SK-N-SH (cell line): Measurements from ENCODE around the gene SSNA1. TPM values are rescaled to one million over a fixed set of nuclear protein-coding genes. Genes with fewer than 3 reads are reported as not detected.

Source experiments
- CTCF ChIA-PET: fragments of 300-600, 350-600 bp; formaldehyde crosslinking; extraction: SDS; loops from one replicate; lab custom pipeline; 2021; lab: Yijun Ruan, JAX
- POLR2A ChIA-PET: fragments of 350-600 bp; sonication (Branson Sonifier 250); formaldehyde crosslinking; extraction: SDS; loops from one replicate; lab custom pipeline; 2020; ENCODE audit warnings: antibody characterized with exemption, inconsistent platforms; lab: Yijun Ruan, JAX
- DNase-seq: peaks from one replicate; pipeline ENCODE4 v3.0.0; 2012
- H2AFZ ChIP-seq: fragments of 200-600 bp; sonication (generic); 2 replicates; pipeline ENCODE4 v1.8.1; 2016; ENCODE audit warnings: antibody characterized with exemption, mild to moderate bottlenecking, low read depth
- H3F3A ChIP-seq: fragments of 200-600 bp; sonication (generic); replicated peaks from 2 replicates; pipeline ENCODE3; 2016; ENCODE audit warnings: antibody characterized with exemption, mild to moderate bottlenecking; ENCODE audit not compliant: insufficient read depth
- H3K27ac ChIP-seq, 2 experiments: fragments of 200-500 bp in 1 of 2; fragments of 200-600 bp in 1 of 2; sonication (Bioruptor generic) in 1 of 2; sonication (generic), shearing (Covaris generic) in 1 of 2; 2 replicates each; pipeline versions ENCODE4 v1.5.1 to v1.6.1; 2014 to 2016; ENCODE audit warnings: low read depth in 2 of 2, inconsistent platforms in 1 of 2, low read length in 1 of 2, mild to moderate bottlenecking in 1 of 2, mixed read lengths in 1 of 2
- H3K27me3 ChIP-seq: fragments of 200-600 bp; sonication (generic), shearing (Covaris generic); 2 replicates; pipeline ENCODE4 v1.6.1; 2016; ENCODE audit warnings: mixed run types; ENCODE audit not compliant: insufficient read depth
- H3K36me3 ChIP-seq, 2 experiments: fragments of 200-500 bp in 1 of 2; fragments of 200-600 bp in 1 of 2; sonication (Bioruptor generic) in 1 of 2; sonication (generic) in 1 of 2; replicated peaks in 1 of 2; 2 replicates each; pipeline versions ENCODE3 to v1.5.1; 2014 to 2016; ENCODE audit warnings: low read length in 1 of 2, mild to moderate bottlenecking in 1 of 2; ENCODE audit not compliant: insufficient read depth in 2 of 2, control insufficient read depth in 1 of 2
- H3K4me1 ChIP-seq, 2 experiments: fragments of 200-500 bp in 1 of 2; fragments of 200-600 bp in 1 of 2; sonication (Bioruptor generic) in 1 of 2; sonication (generic), shearing (Covaris generic) in 1 of 2; 2 replicates each; pipeline versions ENCODE4 v1.5.1 to v1.6.1; 2014 to 2016; ENCODE audit warnings: low read depth in 1 of 2, low read length in 1 of 2, mixed run types in 1 of 2; ENCODE audit not compliant: insufficient read depth in 2 of 2, control insufficient read depth in 1 of 2
- H3K4me2 ChIP-seq: fragments of 200-600 bp; sonication (generic), shearing (Covaris generic); 2 replicates; pipeline ENCODE4 v1.6.1; 2017; ENCODE audit warnings: mixed run types
- H3K4me3 ChIP-seq, 2 experiments: fragments of 200-500 bp in 1 of 2; fragments of 200-600 bp in 1 of 2; sonication (Bioruptor generic) in 1 of 2; sonication (generic), shearing (Covaris generic) in 1 of 2; 2 replicates each; pipeline versions ENCODE4 v1.5.1 to v1.8.1; 2014 to 2016; ENCODE audit warnings: low read depth in 2 of 2, inconsistent platforms in 1 of 2, low read length in 1 of 2, mild to moderate bottlenecking in 1 of 2, mixed read lengths in 1 of 2, moderate library complexity in 1 of 2
- H3K79me2 ChIP-seq: fragments of 200-600 bp; sonication (generic); 2 replicates; pipeline ENCODE4 v1.8.1; 2017; ENCODE audit warnings: mild to moderate bottlenecking; ENCODE audit not compliant: insufficient read depth
- H3K9ac ChIP-seq: fragments of 200-600 bp; sonication (generic); 2 replicates; pipeline ENCODE4 v1.6.1; 2017; ENCODE audit warnings: mixed run types
- H3K9me2 ChIP-seq: fragments of 200-600 bp; sonication (generic); 2 replicates; pipeline ENCODE4 v1.6.1; 2017; ENCODE audit warnings: mixed run types
- H3K9me3 ChIP-seq: fragments of 200-600 bp; sonication (generic); 2 replicates; pipeline ENCODE4 v1.6.1; 2017; ENCODE audit warnings: mixed run types, mild to moderate bottlenecking, moderate library complexity
- H4K20me1 ChIP-seq: fragments of 200-600 bp; sonication (generic); 2 replicates; pipeline ENCODE4 v1.6.1; 2017; ENCODE audit warnings: mild to moderate bottlenecking, mixed run types; ENCODE audit not compliant: insufficient read depth
- CHD2 ChIP-seq: fragments of 150-350 bp; IDR thresholded peaks from 2 replicates; pipeline ENCODE4 v1.6.1; 2018; ENCODE audit warnings: low read length; ENCODE audit not compliant: partially characterized antibody
- ELF1 ChIP-seq: IDR thresholded peaks from 2 replicates; pipeline ENCODE4 v1.4.0; 2012
- FOSL2 ChIP-seq: IDR thresholded peaks from 2 replicates; pipeline ENCODE4 v1.4.0; 2012; ENCODE audit warnings: low read depth, mild to moderate bottlenecking, moderate library complexity, borderline replicate concordance
- FOXJ3 ChIP-seq: sonication (generic); formaldehyde crosslinking; IDR thresholded peaks from 2 replicates; pipeline ENCODE4 v1.5.1; 2020; ENCODE audit warnings: mild to moderate bottlenecking, missing genetic modification reagents
- GATA2 ChIP-seq: sonication (generic); formaldehyde crosslinking; IDR thresholded peaks from 2 replicates; pipeline ENCODE4 v1.5.0; 2020; ENCODE audit warnings: mild to moderate bottlenecking, missing genetic modification reagents
- JUND ChIP-seq: IDR thresholded peaks from 2 replicates; pipeline ENCODE4 v1.4.0; 2012
- MEF2A ChIP-seq: IDR thresholded peaks from 2 replicates; pipeline ENCODE4 v1.4.0; 2012; ENCODE audit warnings: low read depth, borderline replicate concordance
- NFIC ChIP-seq: IDR thresholded peaks from 2 replicates; pipeline ENCODE4 v1.4.0; 2012; ENCODE audit warnings: borderline replicate concordance
- NRF1 ChIP-seq: IDR thresholded peaks from 2 replicates; pipeline ENCODE4 v1.6.1; 2012; ENCODE audit warnings: low read depth, mild to moderate bottlenecking, low read length
- RAD21 ChIP-seq: IDR thresholded peaks from 2 replicates; pipeline ENCODE4 v1.6.1; 2012; ENCODE audit warnings: mild to moderate bottlenecking, low read length
- RCOR1 ChIP-seq: fragments of 150-350 bp; IDR thresholded peaks from 2 replicates; pipeline ENCODE4 v1.6.1; 2017; ENCODE audit warnings: antibody characterized with exemption, low read length
- TAF1 ChIP-seq: IDR thresholded peaks from 2 replicates; pipeline ENCODE4 v1.6.1; 2012; ENCODE audit warnings: low read depth, mild to moderate bottlenecking, low read length, moderate library complexity, borderline replicate concordance
- WGBS: methylation state at CpG from one replicate; pipeline ENCODE4 v1.1.6; 2017; ENCODE audit warnings: low lambda C conversion rate; 5-methylcytosine and 5-hydroxymethylcytosine counted together
- polyA plus RNA-seq, 3 experiments: library from polyadenylated mRNA; depleted of rRNA; stranded (reverse); fragments of >200 nt; gene quantifications; 2 replicates each; pipeline ENCODE4 v1.2.3, GENCODE V29; 2012
- TF ChIP-seq, protein P1 (sequence below): IDR thresholded peaks from 2 replicates; pipeline ENCODE4 v1.4.0; 2012; ENCODE audit warnings: low read depth, borderline replicate concordance
- TF ChIP-seq, protein P2 (sequence below): IDR thresholded peaks from 2 replicates; pipeline ENCODE4 v1.4.0; 2012; ENCODE audit warnings: low read depth

The SSNA1 gene
- polyA plus RNA-seq, 1 of the 3 experiments (the other 2 are of a cell fraction), result 124 TPM

DNA sequence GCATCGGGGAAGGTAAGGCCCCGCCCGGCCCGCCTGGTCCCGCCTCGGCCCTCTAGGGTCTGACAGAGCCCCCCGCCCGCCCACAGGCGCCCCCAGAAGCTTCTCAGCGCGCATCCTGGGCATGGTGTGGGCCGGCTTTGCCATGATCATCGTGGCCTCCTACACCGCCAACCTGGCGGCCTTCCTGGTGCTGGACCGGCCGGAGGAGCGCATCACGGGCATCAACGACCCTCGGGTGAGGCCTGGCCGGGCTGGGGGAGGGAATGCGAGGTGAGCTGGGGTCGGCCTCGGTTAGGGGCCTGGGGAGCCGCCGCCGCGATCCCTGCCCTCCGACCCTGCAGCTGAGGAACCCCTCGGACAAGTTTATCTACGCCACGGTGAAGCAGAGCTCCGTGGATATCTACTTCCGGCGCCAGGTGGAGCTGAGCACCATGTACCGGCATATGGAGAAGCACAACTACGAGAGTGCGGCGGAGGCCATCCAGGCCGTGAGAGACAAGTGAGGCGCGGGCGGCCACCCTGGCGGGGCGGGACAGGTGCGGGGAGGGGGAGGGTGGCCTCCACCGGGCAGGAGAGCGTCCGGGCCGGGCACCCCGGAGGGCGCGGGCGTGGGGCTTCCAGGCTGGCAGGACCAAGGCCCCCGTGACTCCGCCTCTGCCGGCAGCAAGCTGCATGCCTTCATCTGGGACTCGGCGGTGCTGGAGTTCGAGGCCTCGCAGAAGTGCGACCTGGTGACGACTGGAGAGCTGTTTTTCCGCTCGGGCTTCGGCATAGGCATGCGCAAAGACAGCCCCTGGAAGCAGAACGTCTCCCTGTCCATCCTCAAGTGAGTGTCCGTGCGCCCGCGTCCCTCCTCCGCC, 25.7 kb upstream of the SSNA1 start:
- ChIA-PET CTCF (interaction anchor here (1.1 kb wide), 1 partner anchor 10 kb away, joined by 3 read pairs; no protein-coding TSS in a partner anchor), POLR2A (no interaction called here)
- TF ChIP-seq RCOR1 (no peak), NRF1 (no peak), RAD21 (no peak), NFIC (no peak), GATA2 (no peak), FOSL2 (no peak), FOXJ3 (CRISPR knock-in tag) (no peak), MEF2A (no peak), TAF1 (no peak), CHD2 (no peak), ELF1 (no peak)
- TF ChIP-seq, protein P1, sequence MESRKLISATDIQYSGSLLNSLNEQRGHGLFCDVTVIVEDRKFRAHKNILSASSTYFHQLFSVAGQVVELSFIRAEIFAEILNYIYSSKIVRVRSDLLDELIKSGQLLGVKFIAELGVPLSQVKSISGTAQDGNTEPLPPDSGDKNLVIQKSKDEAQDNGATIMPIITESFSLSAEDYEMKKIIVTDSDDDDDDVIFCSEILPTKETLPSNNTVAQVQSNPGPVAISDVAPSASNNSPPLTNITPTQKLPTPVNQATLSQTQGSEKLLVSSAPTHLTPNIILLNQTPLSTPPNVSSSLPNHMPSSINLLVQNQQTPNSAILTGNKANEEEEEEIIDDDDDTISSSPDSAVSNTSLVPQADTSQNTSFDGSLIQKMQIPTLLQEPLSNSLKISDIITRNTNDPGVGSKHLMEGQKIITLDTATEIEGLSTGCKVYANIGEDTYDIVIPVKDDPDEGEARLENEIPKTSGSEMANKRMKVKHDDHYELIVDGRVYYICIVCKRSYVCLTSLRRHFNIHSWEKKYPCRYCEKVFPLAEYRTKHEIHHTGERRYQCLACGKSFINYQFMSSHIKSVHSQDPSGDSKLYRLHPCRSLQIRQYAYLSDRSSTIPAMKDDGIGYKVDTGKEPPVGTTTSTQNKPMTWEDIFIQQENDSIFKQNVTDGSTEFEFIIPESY, result no peak
- TF ChIP-seq, protein P2, sequence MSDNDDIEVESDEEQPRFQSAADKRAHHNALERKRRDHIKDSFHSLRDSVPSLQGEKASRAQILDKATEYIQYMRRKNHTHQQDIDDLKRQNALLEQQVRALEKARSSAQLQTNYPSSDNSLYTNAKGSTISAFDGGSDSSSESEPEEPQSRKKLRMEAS, result no peak
- Histone ChIP-seq H3K4me3 (no peak overlapping the region), H3K27ac (no peak overlapping the region), H3K36me3 (no peaks in the 10 kb centered on the region), H2AFZ (no peak overlapping the region), H3K27me3 (peaks cover 21% of the 10 kb centered on the region), H3K9me3 (no peaks in the 10 kb centered on the region), H3K4me1 (peaks cover 0 to 3% of the 10 kb centered on the region in 2 experiments; a peak in 1 of 4 replicates), H3K79me2 (no peaks in the 10 kb centered on the region), H3K9me2 (no peaks in the 10 kb centered on the region), H3K9ac (no peak overlapping the region), H4K20me1 (no peaks in the 10 kb centered on the region), H3F3A (no peaks in the 10 kb centered on the region), H3K4me2 (no peak overlapping the region)
- WGBS, result 85% methylated on average over 50 of the region's 74 CpGs
- no peak for DNase-seq

DNA sequence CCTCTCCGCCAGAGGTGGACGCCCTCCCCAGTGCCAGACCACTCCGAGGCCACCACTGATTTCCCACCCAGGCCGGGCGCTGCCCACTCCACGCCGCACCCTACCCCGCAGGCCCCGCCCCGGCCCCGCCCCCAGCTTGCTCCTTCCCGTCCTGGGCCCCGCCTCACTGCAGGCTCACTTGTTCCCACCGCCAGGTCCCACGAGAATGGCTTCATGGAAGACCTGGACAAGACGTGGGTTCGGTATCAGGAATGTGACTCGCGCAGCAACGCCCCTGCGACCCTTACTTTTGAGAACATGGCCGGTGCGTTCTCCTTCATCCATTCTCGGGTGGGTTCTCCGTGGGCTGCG, 25.1 kb upstream of the SSNA1 start:
- Histone ChIP-seq H2AFZ (no peak overlapping the region), H3F3A (no peaks in the 10 kb centered on the region), H3K27ac (no peak overlapping the region), H3K4me1 (peaks cover 0 to 3% of the 10 kb centered on the region in 2 experiments; a peak in 1 of 4 replicates), H3K79me2 (no peaks in the 10 kb centered on the region), H4K20me1 (no peaks in the 10 kb centered on the region), H3K4me3 (no peak overlapping the region), H3K36me3 (no peaks in the 10 kb centered on the region), H3K9me2 (no peaks in the 10 kb centered on the region), H3K9me3 (no peaks in the 10 kb centered on the region), H3K4me2 (no peak overlapping the region), H3K9ac (no peak overlapping the region), H3K27me3 (peaks cover 27% of the 10 kb centered on the region)
- DNase-seq, result no peak
- ChIA-PET CTCF (interaction anchor here (1.1 kb wide), 1 partner anchor 9 kb away, joined by 3 read pairs; no protein-coding TSS in a partner anchor), POLR2A (no interaction called here)
- 70% methylated on average over 22 of the region's 26 CpGs for WGBS
- no peak for TF ChIP-seq JUND
